Hematopoietic multipotent progenitor cell (in vitro differentiated cells): ENCODE data around the gene LRRC57. TPM values are rescaled to one million over a fixed set of nuclear protein-coding genes. Genes with fewer than 3 reads are reported as not detected.

Experiments used
- DNase-seq, 3 donors: peaks; one replicate each; pipeline ENCODE4 v3.0.0-alpha.2; 2011 to 2015; ENCODE audit warnings: low read depth in 2 of 3, low spot score in 2 of 3
- total RNA-seq: library from RNA; depleted of rRNA; stranded (reverse); fragments of >200 nt; gene quantifications from one replicate; pipeline ENCODE4 v1.2.3, GENCODE V29; 2012

LRRC57 gene
- total RNA-seq, 1 donor: 18.6 TPM

GRCh38 chr15:42493679-42494078, 54.9 kb downstream of the LRRC57 start:
- no peak for DNase-seq

- no peak for DNase-seq
These were observed 56.9 kb downstream of the LRRC57 start for GRCh38 chr15:42491539-42492225.

- peak; percentile 74 to 96 (median 95) for DNase-seq
These were observed 57.7 kb downstream of the LRRC57 start, which contains the start of gene ZNF106 for GRCh38 chr15:42490671-42491538. Gene ZNF106 (minus strand): TSS chr15:42491141. CDS start chr15:42472289, 18,852 bp downstream.

GRCh38 chr15:42490291-42490670, 58.3 kb downstream of the LRRC57 start:
- peak in 1 of 3 donors; percentile 39 for DNase-seq

Other genes with a start within 250 kb of the LRRC57 start
- gene CAPN3, start 189.3 kb downstream of the LRRC57 start, total RNA-seq: 3.0 TPM
- 25.6 TPM for gene ZNF106, start 57.7 kb downstream of the LRRC57 start, total RNA-seq
- gene SNAP23, start 53.2 kb downstream of the LRRC57 start, total RNA-seq: 29.6 TPM
- 12.4 TPM for gene HAUS2, start within 50 bp of the LRRC57 start, total RNA-seq
- 35.5 TPM for gene STARD9, start 26.8 kb upstream of the LRRC57 start, total RNA-seq
- gene CDAN1, start 188.3 kb upstream of the LRRC57 start, total RNA-seq: 15.1 TPM